Naive thymus-derived CD8-positive, alpha-beta T cell (primary cell): Measurements from ENCODE around the gene ZFP92. TPM values are rescaled to one million over a fixed set of nuclear protein-coding genes. Genes with fewer than 3 reads are reported as not detected.

Experiments used
- ATAC-seq, 2 donors: fragments of 150-1000 bp; cut with Tn5 transposase in 1 of 2; sonication (Bioruptor Pico), chemical (Tn5 transposase) in 1 of 2; 1 replicate in 1 of 2; 2 replicates in 1 of 2; pipeline ENCODE4 v1.10.0; 2021; ENCODE audit warnings: mild to moderate bottlenecking in 2 of 2, moderate library complexity in 2 of 2
- POLR2A ChIA-PET: fragments of 350-600 bp; sonication (Branson Sonifier 250); formaldehyde crosslinking; loops from one replicate; lab custom pipeline; 2021; ENCODE audit warnings: antibody characterized with exemption; lab: Charles Lee
- DNase-seq, 10 donors: peaks; one replicate each; pipeline versions ENCODE4 v3.0.0 to v3.0.0-alpha.2; 2020 to 2022
- H3K27ac Mint-ChIP-seq, 10 donors: one replicate each; pipeline ENCODE4 v1.8.0; 2020 to 2022; ENCODE audit warnings: mild to moderate bottlenecking in 10 of 10, mixed read lengths in 10 of 10, moderate library complexity in 4 of 10, inconsistent platforms in 1 of 10
- H3K27me3 Mint-ChIP-seq, 5 donors: one replicate each; pipeline ENCODE4 v1.8.0; 2021 to 2022; ENCODE audit warnings: mixed read lengths in 5 of 5
- H3K36me3 Mint-ChIP-seq, 3 donors: one replicate each; pipeline ENCODE4 v1.8.0; 2020 to 2022; ENCODE audit warnings: mixed read lengths in 3 of 3, mild to moderate bottlenecking in 2 of 3, inconsistent platforms in 1 of 3
- H3K4me1 Mint-ChIP-seq, 4 donors: one replicate each; pipeline ENCODE4 v1.8.0; 2021 to 2022; ENCODE audit warnings: mixed read lengths in 4 of 4
- H3K4me3 Mint-ChIP-seq, 10 donors: one replicate each; pipeline ENCODE4 v1.8.0; 2020 to 2022; ENCODE audit warnings: mild to moderate bottlenecking in 10 of 10, mixed read lengths in 10 of 10, moderate library complexity in 6 of 10, inconsistent platforms in 1 of 10
- H3K9me3 Mint-ChIP-seq, 9 donors: one replicate each; pipeline ENCODE4 v1.8.0; 2020 to 2022; ENCODE audit warnings: mixed read lengths in 9 of 9, mild to moderate bottlenecking in 3 of 9, inconsistent platforms in 1 of 9, moderate library complexity in 1 of 9
- polyA plus RNA-seq, 3 donors: library from polyadenylated mRNA; unstranded; fragments of 300-500 nt; fragmentation: Illumina TruSeq; gene quantifications; one replicate each; pipeline ENCODE4 v1.2.3, GENCODE V29; 2021
- total RNA-seq, 8 experiments: library from RNA in 2 of 8; stranded (reverse) in 2 of 8; gene quantifications; one replicate each; pipeline ENCODE4 v1.2.3 and lab custom pipeline; 2021 to 2026

ZFP92 gene
- total and polyA plus RNA-seq, 5 experiments from 2014 or later: 0.06 to 0.49 (median 0.24) TPM

- Mint-ChIP-seq H3K4me3 (no peak overlapping the region), H3K27ac (peak overlapping the region in 1 of 10 donors; percentile 21), H3K36me3 (peaks cover 0 to 29% (median 0%) of the 10 kb centered on the region in 3 donors), H3K4me1 (no peaks in the 10 kb centered on the region), H3K9me3 (no peaks in the 10 kb centered on the region), H3K27me3 (no peaks in the 10 kb centered on the region)
- no peak for ATAC-seq
- POLR2A ChIA-PET: no interaction called here
- DNase-seq: no peak
Observed at GRCh38 chrX:153448556-153449367, 37.5 kb downstream of the ZFP92 start.

- H3K4me3 Mint-ChIP-seq: no peak overlapping the region
- no peaks in the 10 kb centered on the region for H3K9me3 Mint-ChIP-seq
- peaks cover 0 to 33% (median 0%) of the 10 kb centered on the region in 3 donors for H3K36me3 Mint-ChIP-seq
- H3K27me3 Mint-ChIP-seq: no peaks in the 10 kb centered on the region
- H3K4me1 Mint-ChIP-seq: no peaks in the 10 kb centered on the region
- ATAC-seq (no peak), DNase-seq (no peak)
- POLR2A ChIA-PET: no interaction called here
- H3K27ac Mint-ChIP-seq: peak overlapping the region in 2 of 10 donors; percentile 21 to 63
Observed at GRCh38 chrX:153449368-153450113, 38.3 kb downstream of the ZFP92 start.

- Mint-ChIP-seq H3K27ac (peak overlapping the region in 1 of 10 donors; percentile 29), H3K4me1 (no peaks in the 10 kb centered on the region), H3K27me3 (no peaks in the 10 kb centered on the region), H3K9me3 (no peaks in the 10 kb centered on the region), H3K36me3 (peaks cover 0 to 33% (median 0%) of the 10 kb centered on the region in 3 donors), H3K4me3 (no peak overlapping the region)
- POLR2A ChIA-PET: no interaction called here
- no peak for DNase-seq
- ATAC-seq: no peak
Observed at GRCh38 chrX:153450114-153450948, 39.1 kb downstream of the ZFP92 start.

- POLR2A ChIA-PET: no interaction called here
- no peaks in the 10 kb centered on the region for H3K4me1 Mint-ChIP-seq
- H3K36me3 Mint-ChIP-seq: peaks cover 0 to 33% (median 0%) of the 10 kb centered on the region in 3 donors
- no peaks in the 10 kb centered on the region for H3K27me3 Mint-ChIP-seq
- H3K27ac Mint-ChIP-seq: peak overlapping the region in 1 of 10 donors; percentile 25
- H3K9me3 Mint-ChIP-seq: no peaks in the 10 kb centered on the region
- DNase-seq (no peak), ATAC-seq (no peak)
- H3K4me3 Mint-ChIP-seq: no peak overlapping the region
Observed at GRCh38 chrX:153450949-153451277, 39.6 kb downstream of the ZFP92 start.

GRCh38 chrX:153454901-153455550 lies 43.8 kb downstream of the ZFP92 start:
- DNase-seq (no peak), ATAC-seq (no peak)
- Mint-ChIP-seq H3K27ac (no peak overlapping the region), H3K36me3 (peaks cover 3 to 41% (median 5%) of the 10 kb centered on the region in 3 donors), H3K27me3 (no peaks in the 10 kb centered on the region), H3K9me3 (no peaks in the 10 kb centered on the region), H3K4me3 (no peak overlapping the region), H3K4me1 (no peaks in the 10 kb centered on the region)
- POLR2A ChIA-PET: no interaction called here

- DNase-seq (no peak), ATAC-seq (no peak)
- H3K27ac Mint-ChIP-seq: no peak overlapping the region
- peaks cover 3 to 39% (median 5%) of the 10 kb centered on the region in 3 donors for H3K36me3 Mint-ChIP-seq
- POLR2A ChIA-PET: no interaction called here
- H3K9me3 Mint-ChIP-seq: no peaks in the 10 kb centered on the region
- no peaks in the 10 kb centered on the region for H3K27me3 Mint-ChIP-seq
- no peaks in the 10 kb centered on the region for H3K4me1 Mint-ChIP-seq
- no peak overlapping the region for H3K4me3 Mint-ChIP-seq
Observed at GRCh38 chrX:153455571-153455970, 44.3 kb downstream of the ZFP92 start.

GRCh38 chrX:153456161-153456560 lies 44.9 kb downstream of the ZFP92 start:
- Mint-ChIP-seq H3K4me1 (peaks cover 0 to 2% (median 0%) of the 10 kb centered on the region in 4 donors), H3K9me3 (no peaks in the 10 kb centered on the region), H3K4me3 (no peak overlapping the region), H3K27ac (no peak overlapping the region), H3K36me3 (peaks cover 3 to 40% (median 5%) of the 10 kb centered on the region in 3 donors), H3K27me3 (no peaks in the 10 kb centered on the region)
- no peak for ATAC-seq
- DNase-seq: no peak
- POLR2A ChIA-PET: no interaction called here

GRCh38 chrX:153456704-153457103 lies 45.4 kb downstream of the ZFP92 start:
- POLR2A ChIA-PET: no interaction called here

GRCh38 chrX:153457136-153457825 lies 46.0 kb downstream of the ZFP92 start:
- Mint-ChIP-seq H3K4me1 (peaks cover 0 to 2% (median under 1%) of the 10 kb centered on the region in 4 donors), H3K4me3 (no peak overlapping the region), H3K9me3 (no peaks in the 10 kb centered on the region), H3K36me3 (peaks cover 3 to 43% (median 5%) of the 10 kb centered on the region in 3 donors), H3K27ac (no peak overlapping the region), H3K27me3 (no peaks in the 10 kb centered on the region)
- DNase-seq (no peak), ATAC-seq (no peak)
- POLR2A ChIA-PET: no interaction called here

More at GRCh38 chrX:153456704-153457103, 45.4 kb downstream of the ZFP92 start:
- ATAC-seq: no peak
- Mint-ChIP-seq H3K4me3 (no peak overlapping the region), H3K4me1 (peaks cover 0 to 2% (median under 1%) of the 10 kb centered on the region in 4 donors), H3K27me3 (no peaks in the 10 kb centered on the region), H3K36me3 (peaks cover 3 to 39% (median 5%) of the 10 kb centered on the region in 3 donors), H3K9me3 (no peaks in the 10 kb centered on the region), H3K27ac (no peak overlapping the region)
- no peak for DNase-seq

- Mint-ChIP-seq H3K36me3 (peaks cover 3 to 41% (median 5%) of the 10 kb centered on the region in 3 donors), H3K27me3 (no peaks in the 10 kb centered on the region)
- ATAC-seq: no peak
Observed at GRCh38 chrX:153457827-153458466, 46.7 kb downstream of the ZFP92 start.

GRCh38 chrX:153458476-153458875 lies 47.2 kb downstream of the ZFP92 start:
- ATAC-seq (no peak), DNase-seq (no peak)
- no peaks in the 10 kb centered on the region for H3K27me3 Mint-ChIP-seq
- H3K4me3 Mint-ChIP-seq: no peak overlapping the region
- POLR2A ChIA-PET: no interaction called here
- H3K9me3 Mint-ChIP-seq: no peaks in the 10 kb centered on the region
- H3K27ac Mint-ChIP-seq: peak overlapping the region in 1 of 10 donors; percentile 49
- H3K4me1 Mint-ChIP-seq: peaks cover 0 to 2% (median under 1%) of the 10 kb centered on the region in 4 donors
- peaks cover 3 to 39% (median 5%) of the 10 kb centered on the region in 3 donors for H3K36me3 Mint-ChIP-seq

More at GRCh38 chrX:153457827-153458466, 46.7 kb downstream of the ZFP92 start:
- Mint-ChIP-seq H3K4me3 (no peak overlapping the region), H3K9me3 (no peaks in the 10 kb centered on the region), H3K27ac (no peak overlapping the region), H3K4me1 (peaks cover 0 to 2% (median under 1%) of the 10 kb centered on the region in 4 donors)
- POLR2A ChIA-PET: no interaction called here
- DNase-seq: no peak
